Liver (tissue), 2 donors: ENCODE data around the gene TRPC4AP.

Experiments
- EGR1 ChIP-seq, 2 donors: IDR thresholded peaks; 2 replicates each; pipeline ENCODE4 v1.6.1; 2016 to 2018; ENCODE audit warnings: antibody characterized with exemption in 2 of 2, low read depth in 2 of 2
- JUND ChIP-seq, 2 donors: IDR thresholded peaks; 2 replicates each; pipeline ENCODE4 v1.6.1; 2016; ENCODE audit warnings: antibody characterized with exemption in 2 of 2
- donor health status: healthy.

DNA sequence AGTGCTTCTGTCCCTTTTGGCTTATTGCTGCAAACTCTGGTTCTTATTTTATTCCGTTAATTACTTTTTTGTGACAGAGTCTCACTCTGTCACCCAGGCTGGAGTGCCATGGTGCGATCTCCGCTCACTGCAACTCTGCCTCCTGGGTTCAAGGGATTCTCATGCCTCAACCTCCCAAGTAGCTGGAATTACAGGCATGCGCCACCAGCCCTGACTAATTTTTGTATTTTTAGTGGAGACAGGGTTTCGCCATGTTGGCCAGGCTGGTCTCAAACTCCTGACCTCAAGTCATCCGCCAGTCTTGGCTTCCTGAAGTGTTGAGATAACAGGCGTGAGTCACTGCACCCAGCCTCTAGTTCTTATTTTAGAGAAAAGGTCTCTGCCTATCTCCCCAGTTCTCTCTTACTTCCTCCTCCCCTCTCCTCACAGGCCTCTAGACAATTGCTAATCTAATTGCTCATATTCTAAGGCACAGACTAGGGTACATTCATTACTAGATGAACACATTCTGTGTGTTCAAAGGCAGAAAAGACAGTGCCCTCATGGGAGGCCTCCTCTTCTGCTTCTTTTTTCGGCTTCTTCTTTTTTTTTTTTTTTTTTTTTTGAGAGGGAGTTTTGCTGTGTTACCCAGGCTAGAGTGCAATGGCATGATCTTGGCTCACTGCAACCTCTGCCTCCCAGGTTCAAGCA lies 27.6 kb upstream of the TRPC4AP start:
- TF ChIP-seq JUND (IDR thresholded peaks at IDR 0.05) = peak; percentile 13 to 57
- no peak for TF ChIP-seq EGR1 (IDR thresholded peaks at IDR 0.05; ENCODE audit: low read depth in 2 of 2)
